Endothelial cell of umbilical vein (primary cell): ENCODE data around the gene ITGB3.

Experiments
- CTCF ChIP-seq, 2 donors: IDR thresholded peaks; 1 replicate in 1 of 2; 2 replicates in 1 of 2; pipeline ENCODE4 v1.5.1; 2011; ENCODE audit warnings: low read length in 2 of 2, mild to moderate bottlenecking in 2 of 2, moderate library complexity in 2 of 2, control low read depth in 1 of 2, inconsistent platforms in 1 of 2, low read depth in 1 of 2; ENCODE audit not compliant: insufficient read depth in 1 of 2; ENCODE audit errors: extremely low read depth in 1 of 2
- EZH2 ChIP-seq: IDR thresholded peaks from 2 replicates; pipeline ENCODE4 v1.6.1; 2012; ENCODE audit warnings: borderline replicate concordance, low read depth, mild to moderate bottlenecking, moderate library complexity, low read length, inconsistent platforms; ENCODE audit not compliant: severe bottlenecking
- MAX ChIP-seq: IDR thresholded peaks from 2 replicates; pipeline ENCODE4 v1.6.1; 2011; ENCODE audit not compliant: insufficient read depth, insufficient read length
- MYC ChIP-seq: IDR thresholded peaks from one replicate; pipeline ENCODE4 v1.6.1; 2011; ENCODE audit warnings: mild to moderate bottlenecking, low read depth, low read length
- POLR2AphosphoS5 ChIP-seq: IDR thresholded peaks from 2 replicates; pipeline ENCODE4 v1.6.1; 2012; ENCODE audit warnings: low read depth, mild to moderate bottlenecking, control low read depth, low read length, moderate library complexity; ENCODE audit not compliant: insufficient read depth

DNA sequence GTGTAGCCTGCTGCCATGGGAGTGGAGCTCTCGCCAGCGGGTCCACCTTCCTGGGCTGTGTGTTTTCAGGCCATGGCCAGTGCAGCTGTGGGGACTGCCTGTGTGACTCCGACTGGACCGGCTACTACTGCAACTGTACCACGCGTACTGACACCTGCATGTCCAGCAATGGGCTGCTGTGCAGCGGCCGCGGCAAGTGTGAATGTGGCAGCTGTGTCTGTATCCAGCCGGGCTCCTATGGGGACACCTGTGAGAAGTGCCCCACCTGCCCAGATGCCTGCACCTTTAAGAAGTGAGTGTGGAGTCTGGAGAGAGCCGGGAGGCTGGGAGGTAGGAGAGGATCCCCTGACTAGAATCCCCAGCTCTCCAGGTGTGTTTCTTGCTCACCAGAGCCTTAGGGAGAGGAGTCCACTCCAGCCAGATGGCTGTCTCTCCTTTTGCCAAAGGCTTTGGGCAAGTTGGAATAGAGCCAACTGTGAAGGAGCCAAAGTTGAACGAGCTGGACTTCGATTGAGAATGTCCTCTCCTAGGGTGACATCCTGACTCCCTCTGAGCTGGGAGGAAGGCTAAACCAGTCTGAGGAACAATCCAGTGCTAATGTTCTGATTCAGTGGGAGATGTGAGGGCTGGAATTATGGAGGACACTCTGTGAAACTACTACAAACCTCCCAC lies 45.7 kb downstream of the ITGB3 start:
- TF ChIP-seq CTCF (IDR thresholded peaks at IDR 0.05; ENCODE audit: extremely low read depth in 1 of 2, insufficient read depth in 1 of 2, low read depth in 1 of 2, low read length in 2 of 2): no peak
- TF ChIP-seq POLR2AphosphoS5: no peak
- TF ChIP-seq MYC: no peak
- TF ChIP-seq EZH2: no peak
- TF ChIP-seq MAX: no peak
